ENCODE data around the gene EFNA3. TPM values are rescaled to one million over a fixed set of nuclear protein-coding genes. Genes with fewer than 3 reads are reported as not detected.

EFNA3 gene
- total and polyA plus RNA-seq, 2 donors (not counting 3 experiments of a cell fraction or from before 2014, with no cell fraction given) = 2.2 to 2.5 TPM

- peak overlapping the region; percentile 59 for H3K9ac ChIP-seq (replicated peaks; ENCODE audit: extremely low read depth, insufficient read depth, low read length)
- intact Hi-C loops (cut with micrococcal nuclease) = loop anchor here (1.0 to 5.0 kb wide), 2 partner anchors 30 to 152 kb away; partner anchors contain the start of genes CKS1B and SHC1
- peaks cover 0 to under 1% of the 10 kb centered on the region in 2 experiments for H3K36me3 ChIP-seq (ENCODE audit: control insufficient read depth in 2 of 2, extremely low read depth in 1 of 2, insufficient read depth in 2 of 2, low read length in 2 of 2)
- TF ChIP-seq POLR2A (IDR thresholded peaks at IDR 0.05; ENCODE audit: low read depth, low read length) (no peak), MYC (IDR thresholded peaks at IDR 0.05; ENCODE audit: low read depth, low read length) (no peak), MAX (IDR thresholded peaks at IDR 0.05; ENCODE audit: insufficient read depth, insufficient read length) (peak; percentile 14), JUN (IDR thresholded peaks at IDR 0.05; ENCODE audit: borderline replicate concordance, insufficient read depth, insufficient read length, low read depth) (peak; percentile 29), GATA2 (IDR thresholded peaks at IDR 0.05; ENCODE audit: insufficient read depth, insufficient read length, low read depth, low read length) (no peak), POLR2AphosphoS5 (IDR thresholded peaks at IDR 0.05; ENCODE audit: insufficient read depth, low read depth, low read length) (peak; percentile 60)
- CTCF ChIA-PET = interaction anchor here (0.6 to 15.5 kb wide), 11 partner anchors 9 to 844 kb away, joined by 3 to 204 read pairs (median 5); partner anchors contain the start of genes KRTCAP2 and SLC50A1
- BruUV-seq (replicated peaks) = no TSS peak
- peak; percentile 83 for DNase-seq (ENCODE audit: low read depth, low spot score)
- H2AFZ ChIP-seq (ENCODE audit: low read depth, low read length) = no peak overlapping the region
- no peak overlapping the region for H3K4me3 ChIP-seq (replicated peaks in 1 of 3; ENCODE audit: insufficient read depth in 1 of 3, low read depth in 1 of 3, low read length in 3 of 3)
- H3K4me1 ChIP-seq (ENCODE audit: control insufficient read depth, extremely low read depth, insufficient read depth, low read length) = peaks cover 43% of the 10 kb centered on the region
- H3K27me3 ChIP-seq (ENCODE audit: control insufficient read depth in 2 of 2, insufficient read depth in 2 of 2, low read length in 2 of 2) = peaks cover 0 to 4% of the 10 kb centered on the region in 2 experiments
- POLR2A ChIA-PET = interaction anchor here (0.7 kb wide), 1 partner anchor 164 kb away, joined by 3 read pairs; no protein-coding TSS in a partner anchor
- peak; percentile 55 for FAIRE-seq
- H3K79me2 ChIP-seq (ENCODE audit: control insufficient read depth, insufficient read depth, low read length) = peaks cover 10% of the 10 kb centered on the region
- peak overlapping the region; percentile 90 for H3K27ac ChIP-seq (ENCODE audit: insufficient read depth, low read depth, low read length)
- no peaks in the 10 kb centered on the region for H4K20me1 ChIP-seq (replicated peaks; ENCODE audit: control insufficient read depth, extremely low read depth, insufficient read depth, low read length)
- H3K4me2 ChIP-seq (ENCODE audit: insufficient read depth, low read length) = peak overlapping the region; percentile 33
- no peaks in the 10 kb centered on the region for H3K9me3 ChIP-seq (replicated peaks; ENCODE audit: control insufficient read depth, insufficient read depth, low read length)
- dilution Hi-C loops (cut with MboI; ENCODE audit: extremely low pct_ligation_motif_present, low sequenced_read_pairs) = no loop called here
- H3K9me1 ChIP-seq (replicated peaks; ENCODE audit: control insufficient read depth, extremely low read depth, insufficient read depth, low read length) = no peaks in the 10 kb centered on the region
Observed at GRCh38 chr1:155124503-155125463, 46.1 kb downstream of the EFNA3 start.

All from endothelial cell of umbilical vein (primary cell).